ENCODE results near the gene CREB3L1.

- no peak for TF ChIP-seq CTCF (IDR thresholded peaks at IDR 0.05)
- no peak for TF ChIP-seq EZH2 (IDR thresholded peaks at IDR 0.05)
- no peak for TF ChIP-seq EZH2phosphoT487 (IDR thresholded peaks at IDR 0.05)
These were observed 66.1 kb downstream of the CREB3L1 start for GRCh38 chr11:46343520-46343919.
